ENCODE data around the gene TUBB3.

DNA sequence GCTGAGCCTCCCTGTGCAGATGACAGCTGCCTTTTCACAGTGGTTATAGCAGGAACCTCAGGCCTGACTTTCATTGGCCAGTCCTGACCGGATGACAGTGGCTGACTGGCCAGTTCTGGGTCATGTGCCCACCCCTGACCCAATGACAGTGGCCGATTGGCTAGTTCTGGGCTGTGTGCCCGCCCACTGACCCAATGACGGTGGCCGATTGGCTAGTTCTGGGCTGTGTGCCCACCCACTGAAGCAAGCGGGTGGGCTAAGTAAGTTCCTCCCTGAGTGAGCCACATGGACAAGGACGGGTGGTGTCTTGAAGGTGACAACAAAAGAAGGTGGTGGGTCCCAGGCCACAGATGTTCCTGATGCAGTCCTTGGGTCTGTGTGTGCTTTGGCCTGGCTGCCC lies 34.9 kb downstream of the TUBB3 start:
- TF ChIP-seq CTCF (IDR thresholded peaks at IDR 0.05) (no peak), POLR2AphosphoS5 (IDR thresholded peaks at IDR 0.05; ENCODE audit: low read depth, low read length) (no peak)
- TF ChIP-seq, protein P1, sequence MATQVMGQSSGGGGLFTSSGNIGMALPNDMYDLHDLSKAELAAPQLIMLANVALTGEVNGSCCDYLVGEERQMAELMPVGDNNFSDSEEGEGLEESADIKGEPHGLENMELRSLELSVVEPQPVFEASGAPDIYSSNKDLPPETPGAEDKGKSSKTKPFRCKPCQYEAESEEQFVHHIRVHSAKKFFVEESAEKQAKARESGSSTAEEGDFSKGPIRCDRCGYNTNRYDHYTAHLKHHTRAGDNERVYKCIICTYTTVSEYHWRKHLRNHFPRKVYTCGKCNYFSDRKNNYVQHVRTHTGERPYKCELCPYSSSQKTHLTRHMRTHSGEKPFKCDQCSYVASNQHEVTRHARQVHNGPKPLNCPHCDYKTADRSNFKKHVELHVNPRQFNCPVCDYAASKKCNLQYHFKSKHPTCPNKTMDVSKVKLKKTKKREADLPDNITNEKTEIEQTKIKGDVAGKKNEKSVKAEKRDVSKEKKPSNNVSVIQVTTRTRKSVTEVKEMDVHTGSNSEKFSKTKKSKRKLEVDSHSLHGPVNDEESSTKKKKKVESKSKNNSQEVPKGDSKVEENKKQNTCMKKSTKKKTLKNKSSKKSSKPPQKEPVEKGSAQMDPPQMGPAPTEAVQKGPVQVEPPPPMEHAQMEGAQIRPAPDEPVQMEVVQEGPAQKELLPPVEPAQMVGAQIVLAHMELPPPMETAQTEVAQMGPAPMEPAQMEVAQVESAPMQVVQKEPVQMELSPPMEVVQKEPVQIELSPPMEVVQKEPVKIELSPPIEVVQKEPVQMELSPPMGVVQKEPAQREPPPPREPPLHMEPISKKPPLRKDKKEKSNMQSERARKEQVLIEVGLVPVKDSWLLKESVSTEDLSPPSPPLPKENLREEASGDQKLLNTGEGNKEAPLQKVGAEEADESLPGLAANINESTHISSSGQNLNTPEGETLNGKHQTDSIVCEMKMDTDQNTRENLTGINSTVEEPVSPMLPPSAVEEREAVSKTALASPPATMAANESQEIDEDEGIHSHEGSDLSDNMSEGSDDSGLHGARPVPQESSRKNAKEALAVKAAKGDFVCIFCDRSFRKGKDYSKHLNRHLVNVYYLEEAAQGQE (IDR thresholded peaks at IDR 0.05; ENCODE audit: insufficient read depth in 1 of 2, low read depth in 2 of 2, low read length in 1 of 2) = no peak
